ENCODE results near the gene SLC51A.
"Not testable (repeated sequence)": the region's sequence is repeated elsewhere in the genome, so short reads cannot be mapped to it uniquely, and the experiment has no call there.

SLC51A gene

GRCh38 chr3:196181127-196181546 lies 35.2 kb upstream of the SLC51A start:
- DNase-seq (ENCODE audit: low read depth), result no peak
- no peak for TF ChIP-seq CTCF (conservative IDR thresholded peaks at IDR 0.05; ENCODE audit: control insufficient read depth, insufficient read depth, low read depth, low read length)
- H3K4me3 ChIP-seq (ENCODE audit: control insufficient read depth, low read depth, low read length), result no peak overlapping the region

GRCh38 chr3:196184169-196184432 lies 32.2 kb upstream of the SLC51A start:
- DNase-seq (ENCODE audit: low read depth); H3K4me3 ChIP-seq (ENCODE audit: control insufficient read depth, low read depth, low read length): not testable (repeated sequence)

GRCh38 chr3:196184881-196185280 lies 31.5 kb upstream of the SLC51A start:
- no peak overlapping the region for H3K4me3 ChIP-seq (ENCODE audit: control insufficient read depth, low read depth, low read length)
- DNase-seq (ENCODE audit: low read depth), result no peak
- no peak for TF ChIP-seq CTCF (conservative IDR thresholded peaks at IDR 0.05; ENCODE audit: control insufficient read depth, insufficient read depth, low read depth, low read length)

GRCh38 chr3:196186651-196187573 lies 29.4 kb upstream of the SLC51A start:
- H3K4me3 ChIP-seq (ENCODE audit: control insufficient read depth, low read depth, low read length), result no peak overlapping the region

GRCh38 chr3:196189566-196190347 lies 26.6 kb upstream of the SLC51A start:
- no peak for TF ChIP-seq CTCF (conservative IDR thresholded peaks at IDR 0.05; ENCODE audit: control insufficient read depth, insufficient read depth, low read depth, low read length)
- no peak overlapping the region for H3K4me3 ChIP-seq (ENCODE audit: control insufficient read depth, low read depth, low read length)
- no peak for DNase-seq (ENCODE audit: low read depth)

More at GRCh38 chr3:196186651-196187573, 29.4 kb upstream of the SLC51A start:
- DNase-seq (ENCODE audit: low read depth), result no peak
- TF ChIP-seq CTCF (conservative IDR thresholded peaks at IDR 0.05; ENCODE audit: control insufficient read depth, insufficient read depth, low read depth, low read length), result no peak

- no peak overlapping the region for H3K4me3 ChIP-seq (ENCODE audit: control insufficient read depth, low read depth, low read length)
- no peak for TF ChIP-seq CTCF (conservative IDR thresholded peaks at IDR 0.05; ENCODE audit: control insufficient read depth, insufficient read depth, low read depth, low read length)
- no peak for DNase-seq (ENCODE audit: low read depth)
These were observed 24.3 kb upstream of the SLC51A start for GRCh38 chr3:196192036-196192523.

GRCh38 chr3:196192524-196193051 lies 23.7 kb upstream of the SLC51A start:
- no peak for TF ChIP-seq CTCF (conservative IDR thresholded peaks at IDR 0.05; ENCODE audit: control insufficient read depth, insufficient read depth, low read depth, low read length)
- no peak overlapping the region for H3K4me3 ChIP-seq (ENCODE audit: control insufficient read depth, low read depth, low read length)
- DNase-seq (ENCODE audit: low read depth), result no peak
